GM13977 (cell line): Measurements from ENCODE around the gene CTDSP2.

ENCODE experiments used
- DNase-seq: peaks from one replicate; pipeline ENCODE4 v3.0.0; 2012; ENCODE audit warnings: low spot score
- CTCF ChIP-seq: IDR thresholded peaks from 2 replicates; pipeline ENCODE4 v1.5.1; 2012; ENCODE audit warnings: mild to moderate bottlenecking, control low read depth; ENCODE audit not compliant: insufficient read depth; ENCODE audit errors: extremely low read depth, missing control alignments
- in situ Hi-C: fragments of 300-500 bp; cut with MboI; formaldehyde crosslinking; loops from one replicate; pipeline ENCODE4 v1.12.0; 2022; ENCODE audit warnings: low sequenced_read_pairs, low pct_unique_long_range_greater_than_20kb, mixed read lengths, inconsistent platforms; ENCODE audit not compliant: unreplicated experiment

CTDSP2 gene

GRCh38 chr12:57817261-57817989 lies 29.1 kb downstream of the CTDSP2 start:
- in situ Hi-C loops, result no loop called here
- DNase-seq, result no peak
- TF ChIP-seq CTCF, result no peak

DNA sequence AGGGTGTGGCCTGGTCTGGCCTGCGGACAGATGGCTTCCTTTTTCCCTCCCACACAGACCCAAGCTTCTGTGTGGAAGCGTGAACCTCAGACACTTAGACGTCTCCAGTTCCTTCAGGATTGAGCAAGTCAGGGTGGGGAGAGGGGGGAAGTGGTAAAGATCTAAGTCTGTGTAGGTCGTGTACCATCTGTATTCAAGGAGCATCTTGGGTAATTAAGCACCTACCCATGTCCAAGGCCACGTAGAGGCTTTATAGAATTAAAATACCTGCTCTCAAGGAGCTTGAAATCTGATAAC lies 29.7 kb downstream of the CTDSP2 start:
- no peak for TF ChIP-seq CTCF
- no peak for DNase-seq
- in situ Hi-C loops, result no loop called here

DNA sequence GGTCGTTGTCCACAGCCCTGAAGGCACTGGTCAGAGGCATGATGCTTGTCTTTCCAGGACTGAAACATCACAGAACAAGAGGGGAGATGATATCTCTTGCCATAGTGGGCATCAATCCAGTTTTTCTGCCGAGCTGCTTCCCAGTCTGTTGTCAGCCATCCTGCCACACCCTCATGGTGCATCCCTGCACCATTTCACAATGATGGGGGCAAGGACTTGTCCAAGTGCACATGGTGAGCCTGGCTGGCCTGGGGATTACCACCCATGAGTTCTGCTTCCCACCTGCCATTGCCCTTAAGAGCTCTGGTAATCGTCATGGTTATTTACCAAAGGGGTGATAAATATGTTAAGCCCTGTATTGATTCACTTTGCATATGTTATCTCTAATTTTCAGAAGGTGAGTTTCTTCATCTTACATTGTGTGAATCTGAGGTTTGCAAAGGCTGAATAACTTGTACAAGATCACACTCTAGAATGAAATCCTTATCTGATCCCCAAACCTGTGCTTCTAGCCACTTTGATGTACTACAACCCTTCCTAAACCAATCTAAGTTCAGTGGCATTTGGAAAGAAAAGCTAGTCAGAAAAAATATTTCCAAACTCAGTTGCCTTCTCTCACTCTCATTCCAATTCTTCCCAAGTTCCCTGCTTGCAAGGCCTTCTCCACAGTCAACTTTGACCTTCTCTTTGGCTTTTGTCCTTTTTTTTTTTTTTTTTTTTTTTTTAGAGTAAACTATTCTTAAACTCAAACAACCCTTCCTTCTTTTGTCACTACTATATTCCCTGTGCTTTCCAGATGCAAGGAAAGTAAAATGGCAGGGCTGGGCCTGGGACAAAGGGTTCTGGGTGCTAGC lies 30.3 kb downstream of the CTDSP2 start:
- no peak for DNase-seq
- no peak for TF ChIP-seq CTCF
- in situ Hi-C loops, result no loop called here

DNA sequence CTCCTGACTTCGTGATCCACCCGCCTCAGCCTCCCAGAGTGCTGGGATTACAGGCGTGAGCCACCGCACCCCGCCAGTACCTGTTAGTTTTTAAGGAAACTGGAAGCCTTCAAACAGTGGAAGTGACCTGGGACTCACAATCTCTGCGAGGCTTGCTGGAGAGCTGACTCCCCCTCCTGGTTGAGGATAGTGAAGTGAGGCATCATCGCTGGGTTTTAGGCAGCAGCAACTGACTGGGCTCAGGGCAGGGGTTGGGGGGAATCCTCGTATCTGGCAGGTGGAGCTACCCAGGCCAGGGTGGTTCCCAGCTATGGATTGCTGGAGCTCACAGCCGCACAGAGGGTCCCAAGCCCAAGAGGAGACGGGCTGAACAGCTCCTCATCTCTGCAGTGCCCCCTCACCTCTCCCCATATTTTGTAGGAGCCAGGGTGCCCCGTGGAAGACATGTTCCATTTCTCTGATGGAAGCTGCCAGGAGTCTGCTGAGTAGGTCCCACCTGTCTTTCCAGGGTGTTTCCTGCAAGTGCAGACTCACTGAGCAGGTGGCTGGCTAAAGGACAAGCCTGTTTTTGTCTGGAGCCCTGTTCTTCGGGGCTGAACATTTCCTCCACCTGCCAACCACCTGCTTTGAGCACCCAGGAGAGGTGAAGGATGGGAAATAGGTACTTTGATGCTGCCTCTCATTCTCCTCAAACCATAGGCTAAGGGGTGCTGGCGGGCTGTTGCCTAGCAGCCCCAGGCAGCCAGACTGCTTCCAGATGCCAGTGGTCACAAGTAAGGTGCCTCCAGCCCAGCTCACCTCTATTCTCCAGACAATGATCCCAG lies 31.1 kb downstream of the CTDSP2 start:
- no peak for TF ChIP-seq CTCF
- no peak for DNase-seq
- in situ Hi-C loops, result no loop called here

GRCh38 chr12:57813971-57814772 lies 32.4 kb downstream of the CTDSP2 start:
- no peak for DNase-seq
- in situ Hi-C loops, result no loop called here
- TF ChIP-seq CTCF, result no peak
